ENCODE data around the gene ZNF692.
A peak's percentile ranks its signal among the peaks of the same experiment; 100 is the strongest.
"Not testable (repeated sequence)": the region's sequence is repeated elsewhere in the genome, so short reads cannot be mapped to it uniquely, and the experiment has no call there.

Gene ZNF692

DNA sequence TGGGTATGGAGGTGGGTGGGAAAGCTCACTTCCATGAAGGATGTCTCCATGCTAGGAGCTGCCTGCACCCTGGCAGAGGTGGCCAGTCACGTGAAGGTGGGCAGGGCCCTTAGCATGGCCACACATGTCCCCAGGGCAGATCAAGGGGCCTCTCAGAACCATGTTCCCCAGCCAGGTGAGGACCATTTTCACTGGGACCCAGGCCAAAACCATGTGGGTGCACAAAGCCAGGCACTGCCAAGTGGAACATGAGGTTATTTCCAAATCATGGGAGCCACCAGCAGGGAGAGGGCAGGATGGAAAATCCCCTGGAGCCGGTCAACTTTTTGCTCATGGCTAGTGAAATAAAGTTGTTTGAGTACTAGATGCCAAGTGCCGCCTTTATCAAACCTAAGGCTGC lies 9.7 kb downstream of the ZNF692 start:
- no peak for DNase-seq (ENCODE audit: low read depth)

GRCh38 chr1:248848602-248849001 lies 10.3 kb downstream of the ZNF692 start:
- DNase-seq (ENCODE audit: low read depth), result no peak

DNA sequence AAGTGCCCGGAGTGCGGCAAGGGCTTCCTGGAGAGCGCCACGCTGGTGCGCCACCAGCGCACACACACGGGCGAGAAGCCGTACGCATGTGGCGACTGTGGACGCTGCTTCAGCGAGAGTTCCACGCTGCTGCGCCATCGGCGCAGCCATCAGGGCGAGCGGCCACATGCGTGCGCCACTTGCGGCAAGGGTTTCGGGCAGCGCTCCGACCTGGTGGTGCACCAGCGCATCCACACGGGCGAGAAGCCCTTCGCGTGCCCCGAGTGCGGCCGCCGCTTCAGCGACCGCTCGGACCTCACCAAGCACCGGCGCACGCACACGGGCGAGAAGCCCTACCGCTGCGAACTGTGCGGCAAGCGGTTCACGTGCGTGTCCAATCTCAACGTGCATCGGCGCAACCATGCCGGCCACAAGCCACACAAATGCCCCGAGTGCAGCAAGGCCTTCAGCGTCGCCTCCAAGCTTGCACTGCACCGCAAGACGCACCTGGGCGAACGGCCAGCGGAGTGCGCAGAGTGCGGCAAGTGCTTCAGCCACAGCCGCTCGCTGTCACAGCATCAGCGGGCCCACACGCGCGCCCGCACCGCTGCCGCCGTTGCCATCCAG lies 10.8 kb downstream of the ZNF692 start:
- no peak for DNase-seq (ENCODE audit: low read depth)

GRCh38 chr1:248847181-248847955 lies 11.5 kb downstream of the ZNF692 start:
- DNase-seq (ENCODE audit: low read depth), result no peak

- DNase-seq (ENCODE audit: low read depth), result no peak
Observed at GRCh38 chr1:248844526-248844925, 14.4 kb downstream of the ZNF692 start.

GRCh38 chr1:248843687-248844086 lies 15.2 kb downstream of the ZNF692 start:
- DNase-seq (ENCODE audit: low read depth), result no peak

GRCh38 chr1:248842781-248843331 lies 16.0 kb downstream of the ZNF692 start:
- DNase-seq (ENCODE audit: low read depth), result no peak

GRCh38 chr1:248841702-248842395 lies 17.0 kb downstream of the ZNF692 start:
- no peak for DNase-seq (ENCODE audit: low read depth)

DNA sequence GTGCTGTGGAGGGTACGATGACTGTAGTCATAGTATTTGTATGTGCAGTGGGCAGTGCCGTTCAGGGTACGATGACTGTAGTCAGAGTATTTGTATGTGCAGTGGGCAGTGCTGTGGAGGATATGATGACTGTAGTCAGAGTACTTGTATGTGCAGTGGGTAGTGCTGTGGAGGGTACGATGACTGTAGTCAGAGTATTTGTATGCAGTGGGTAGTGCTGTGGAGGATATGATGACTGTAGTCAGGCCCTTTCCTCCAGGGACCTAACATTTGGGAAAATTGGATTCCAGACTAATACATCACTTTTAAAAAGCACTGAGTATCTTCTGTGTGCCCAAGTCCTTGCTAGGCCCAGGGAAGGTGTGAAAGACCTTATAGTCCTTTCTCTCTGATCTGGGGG lies 17.9 kb downstream of the ZNF692 start:
- DNase-seq (ENCODE audit: low read depth), result no peak

- no peak for DNase-seq (ENCODE audit: low read depth)
Observed at GRCh38 chr1:248839168-248839555, 19.7 kb downstream of the ZNF692 start.

DNA sequence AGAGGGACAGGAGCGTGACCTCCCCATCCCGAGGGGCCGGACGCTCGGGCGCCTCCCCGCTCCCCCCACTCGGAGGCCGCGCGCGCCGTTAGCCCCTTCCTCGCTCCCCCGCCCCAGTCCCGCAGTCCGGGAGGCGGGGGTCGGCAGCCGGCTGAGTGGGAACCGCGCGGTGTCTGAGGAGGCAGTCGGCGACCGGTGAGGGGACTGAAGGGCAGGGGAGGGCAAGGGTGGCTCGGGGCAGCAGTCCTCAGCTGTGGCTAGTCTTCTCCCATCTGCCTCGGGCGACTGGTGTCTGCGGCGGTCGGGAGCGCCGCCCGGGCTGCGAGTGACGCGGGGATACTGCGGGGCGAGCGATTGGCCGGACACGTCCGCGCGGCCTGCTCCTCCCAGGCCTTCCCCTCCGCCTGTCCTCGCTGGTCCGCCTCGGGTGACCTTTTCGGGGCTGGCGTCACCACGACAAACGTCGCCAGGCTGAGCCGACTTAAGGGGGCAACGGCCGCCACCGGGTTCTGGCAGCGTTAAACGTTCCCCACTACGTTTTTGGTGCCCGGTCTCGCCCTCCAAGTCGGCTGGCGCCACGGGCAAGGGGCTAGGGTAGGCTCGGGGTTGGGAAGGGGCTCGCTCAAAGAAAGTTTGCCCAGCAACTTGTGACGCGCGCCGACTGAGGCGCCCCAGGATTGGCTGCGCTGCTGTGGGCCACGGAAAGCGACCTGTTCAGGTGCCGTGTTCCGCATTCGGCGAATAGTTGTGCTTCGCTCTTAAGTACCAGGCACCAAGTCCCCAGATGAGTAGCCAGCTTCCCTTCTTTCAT lies 20.3 kb downstream of the ZNF692 start:
- peak; percentile 74 for DNase-seq (ENCODE audit: low read depth)

- DNase-seq (ENCODE audit: low read depth), result peak; percentile 90
Observed at GRCh38 chr1:248837781-248838356, 21.0 kb downstream of the ZNF692 start, which contains the start of gene ZNF672. Gene ZNF672, plus strand, starts transcription at chr1:248838224. Its CDS starts 9,051 bp downstream, at chr1:248847275.

DNA sequence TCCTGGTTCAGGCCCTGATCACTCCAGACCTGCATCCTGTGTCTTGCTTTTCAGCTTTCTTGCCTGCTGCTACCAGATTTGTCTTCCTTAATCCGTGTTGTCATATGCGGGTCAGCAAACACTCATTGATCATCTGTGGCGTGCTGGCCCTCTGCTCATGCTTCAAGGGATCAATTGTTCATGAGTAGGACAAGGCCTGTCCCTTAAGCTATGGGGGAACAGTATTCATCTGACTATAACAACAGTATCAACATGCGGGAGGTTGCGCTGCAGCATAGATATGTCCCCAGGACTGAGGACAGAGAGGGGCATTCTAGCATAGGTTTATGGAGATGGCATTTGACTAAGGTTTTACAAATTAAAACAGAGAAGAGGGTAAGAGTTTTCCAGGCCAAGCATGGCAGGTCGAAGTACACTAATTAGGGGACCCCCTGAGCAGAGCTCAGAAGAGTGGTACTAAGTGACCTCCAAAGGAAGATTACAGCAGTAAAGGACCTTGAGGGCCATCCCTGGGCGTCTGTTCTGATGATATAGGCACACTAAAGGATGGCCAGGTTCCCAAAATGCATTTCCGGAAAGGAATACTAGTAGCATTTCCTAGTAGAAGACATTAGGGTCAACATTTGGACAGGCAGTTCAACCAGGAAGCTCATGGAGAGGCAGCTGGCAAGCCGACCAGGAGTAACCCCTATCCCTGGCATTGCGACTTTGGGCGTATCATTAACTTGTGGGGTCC lies 21.7 kb downstream of the ZNF692 start:
- no peak for DNase-seq (ENCODE audit: low read depth)

DNA sequence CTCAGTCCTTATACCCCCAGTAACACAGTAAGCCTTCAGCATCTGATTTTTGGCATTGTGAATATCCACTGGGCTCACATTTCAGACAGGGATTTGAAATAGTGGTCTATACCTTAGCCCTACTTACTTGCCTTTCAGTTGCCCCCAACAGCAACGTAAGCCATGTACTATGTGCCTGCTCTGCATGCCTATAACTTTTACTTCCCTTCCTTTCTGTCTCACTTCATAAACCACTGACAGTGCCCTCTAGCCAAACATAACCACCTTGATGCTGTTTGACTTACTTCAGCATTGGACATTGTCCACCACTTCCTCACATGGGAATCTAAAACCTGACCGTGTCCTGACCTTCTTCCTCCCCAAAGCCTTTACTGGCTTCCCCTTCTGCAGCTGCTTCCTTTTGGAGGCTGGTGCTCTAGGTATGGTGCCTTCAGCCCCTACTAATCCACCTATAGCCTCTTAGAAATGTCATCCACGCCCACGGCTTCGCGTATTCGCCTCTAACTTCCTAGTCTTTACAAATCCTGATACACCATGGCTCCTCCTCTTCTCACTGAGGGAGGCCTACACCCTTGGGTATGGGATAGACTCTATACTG lies 24.4 kb downstream of the ZNF692 start:
- DNase-seq (ENCODE audit: low read depth), result no peak

GRCh38 chr1:248831842-248832241 lies 27.0 kb downstream of the ZNF692 start:
- DNase-seq (ENCODE audit: low read depth), result no peak

DNA sequence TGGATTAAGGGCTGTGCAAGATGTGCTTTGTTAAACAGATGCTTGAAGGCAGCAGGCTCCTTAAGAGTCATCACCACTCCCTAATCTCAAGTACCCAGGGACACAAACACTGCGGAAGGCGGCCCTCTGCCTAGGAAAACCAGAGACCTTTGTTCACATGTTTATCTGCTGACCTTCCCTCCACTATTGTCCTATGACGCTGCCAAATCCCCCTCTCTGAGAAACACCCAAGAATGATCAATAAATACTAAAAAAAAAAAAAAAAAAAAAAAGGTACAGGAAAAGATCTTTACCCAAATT lies 28.2 kb downstream of the ZNF692 start:
- DNase-seq (ENCODE audit: low read depth), result not testable (repeated sequence)

GRCh38 chr1:248828845-248829244 lies 30.0 kb downstream of the ZNF692 start:
- DNase-seq (ENCODE audit: low read depth), result no peak

- DNase-seq (ENCODE audit: low read depth), result peak; percentile 82
Observed at GRCh38 chr1:248825909-248826760, 32.8 kb downstream of the ZNF692 start, which contains the start of gene SH3BP5L. Gene SH3BP5L, minus strand, starts transcription at chr1:248825915. Its CDS starts 980 bp downstream, at chr1:248824935.

DNA sequence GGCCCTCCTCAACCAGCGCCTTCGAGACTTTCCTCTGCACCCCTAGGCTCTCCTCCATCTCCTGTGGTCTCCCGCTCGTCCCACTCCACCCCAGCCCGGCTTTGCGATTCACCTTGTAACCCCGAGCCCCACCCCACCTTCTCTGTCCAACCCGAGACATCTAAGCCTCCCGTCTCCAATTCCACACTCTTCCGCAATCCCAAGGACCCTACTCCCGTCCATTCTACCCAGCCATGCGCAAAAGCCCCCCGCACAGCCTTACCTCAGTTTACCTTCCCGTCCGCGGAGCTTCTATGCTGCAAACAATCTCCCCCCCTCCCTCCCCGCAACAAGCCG lies 33.3 kb downstream of the ZNF692 start:
- DNase-seq (ENCODE audit: low read depth), result no peak

GRCh38 chr1:248825136-248825535 lies 33.7 kb downstream of the ZNF692 start:
- no peak for DNase-seq (ENCODE audit: low read depth)

Measured in activated T-helper 9 cell treated with anti-CD3 and anti-CD28 coated beads, Interleukin-2, amount 50 U/mL, for 16 hours (primary cell).